ENCODE measurements around the gene THAP10.

The THAP10 gene

DNA sequence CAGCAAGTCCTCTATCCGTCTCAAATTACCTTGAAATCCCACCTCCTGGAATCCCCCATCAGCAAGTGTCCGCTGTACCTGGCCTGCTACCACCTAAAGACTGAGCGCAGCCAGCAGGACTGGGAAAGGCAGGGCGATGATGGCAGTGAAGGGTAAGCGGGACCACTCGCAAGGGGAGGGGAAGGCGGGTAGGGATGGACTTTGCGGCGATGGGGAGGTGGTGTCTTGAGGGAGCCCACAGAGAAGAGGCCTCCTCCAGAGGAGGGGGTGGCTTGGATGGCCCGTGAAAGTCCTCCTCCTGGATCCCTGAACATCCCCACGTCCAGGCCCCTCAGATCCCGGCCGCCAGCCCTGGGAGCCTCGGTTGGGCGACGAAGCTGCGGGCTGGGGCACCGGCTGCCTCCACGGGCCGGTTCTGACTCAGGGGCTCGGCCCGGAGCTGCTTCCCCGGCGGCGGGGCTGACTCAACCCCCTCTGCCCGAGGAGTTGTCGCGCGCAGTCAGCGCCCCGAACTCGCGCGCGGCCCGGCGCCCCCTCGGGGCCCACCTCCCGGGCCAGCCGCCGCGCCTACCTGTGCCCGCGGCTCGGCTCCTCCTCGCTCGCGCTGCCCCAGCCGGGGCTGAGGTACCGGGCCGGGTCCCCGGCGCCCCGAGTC is 38.8 kb downstream of the THAP10 start:
- peak; percentile 30 to 32 for ATAC-seq

DNA sequence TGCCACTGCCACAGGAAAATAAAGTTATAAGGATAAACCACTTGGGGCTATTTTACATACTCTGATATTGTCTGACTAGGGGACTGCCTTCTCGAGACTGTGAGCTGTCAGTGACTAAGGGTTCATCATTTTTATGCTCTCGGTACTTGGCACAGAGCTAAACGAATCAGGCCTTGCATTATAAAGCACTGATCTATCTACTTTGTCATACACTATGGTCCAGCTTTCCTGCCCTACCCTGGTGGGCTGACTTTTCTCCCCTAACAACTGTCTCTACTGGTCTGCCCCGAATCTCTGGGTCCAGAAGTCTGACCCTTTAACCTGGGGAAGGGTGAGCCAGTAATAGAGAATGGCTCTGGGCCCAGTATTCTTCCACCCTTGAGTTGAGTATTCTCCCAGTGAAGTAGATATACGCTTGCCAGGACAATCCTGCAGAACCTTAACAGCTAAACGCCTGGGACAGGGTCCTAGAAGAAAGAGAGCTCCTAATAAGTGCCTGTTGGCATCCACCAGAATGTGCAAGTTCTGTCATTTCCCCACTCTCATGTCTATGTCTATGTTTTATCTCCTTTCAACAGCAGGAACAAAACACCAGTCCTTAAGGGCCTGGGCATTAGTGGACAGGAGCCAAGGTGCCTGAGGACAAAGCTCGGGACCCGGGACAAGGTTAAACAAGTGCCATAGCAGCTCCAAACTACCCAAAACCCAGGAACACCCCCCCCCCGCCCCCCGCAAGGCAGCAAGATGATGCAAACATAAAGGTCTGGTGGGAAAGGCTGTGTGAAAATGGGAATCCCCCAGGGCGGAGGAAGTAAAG is 39.5 kb downstream of the THAP10 start:
- ATAC-seq, result no peak

DNA sequence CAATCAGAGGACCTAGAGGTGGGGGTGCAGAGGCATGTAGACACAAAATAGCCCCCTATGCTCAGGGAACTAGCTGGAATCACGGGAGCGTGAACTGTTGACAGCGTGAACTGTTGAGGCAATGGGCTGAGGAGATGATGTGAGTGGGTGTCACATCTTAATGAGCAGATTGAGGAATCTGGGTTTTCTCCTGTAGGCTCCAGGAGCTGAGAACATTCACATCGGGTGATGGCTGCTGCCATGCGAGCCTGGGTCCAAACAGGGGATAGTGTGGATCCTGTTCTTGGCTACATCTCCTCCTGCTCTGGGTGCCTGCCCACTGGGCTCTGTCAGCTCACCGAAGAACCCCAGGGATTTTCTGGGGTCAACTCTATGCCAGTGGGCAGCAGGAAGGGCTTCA is 40.3 kb downstream of the THAP10 start:
- ATAC-seq, result no peak

DNA sequence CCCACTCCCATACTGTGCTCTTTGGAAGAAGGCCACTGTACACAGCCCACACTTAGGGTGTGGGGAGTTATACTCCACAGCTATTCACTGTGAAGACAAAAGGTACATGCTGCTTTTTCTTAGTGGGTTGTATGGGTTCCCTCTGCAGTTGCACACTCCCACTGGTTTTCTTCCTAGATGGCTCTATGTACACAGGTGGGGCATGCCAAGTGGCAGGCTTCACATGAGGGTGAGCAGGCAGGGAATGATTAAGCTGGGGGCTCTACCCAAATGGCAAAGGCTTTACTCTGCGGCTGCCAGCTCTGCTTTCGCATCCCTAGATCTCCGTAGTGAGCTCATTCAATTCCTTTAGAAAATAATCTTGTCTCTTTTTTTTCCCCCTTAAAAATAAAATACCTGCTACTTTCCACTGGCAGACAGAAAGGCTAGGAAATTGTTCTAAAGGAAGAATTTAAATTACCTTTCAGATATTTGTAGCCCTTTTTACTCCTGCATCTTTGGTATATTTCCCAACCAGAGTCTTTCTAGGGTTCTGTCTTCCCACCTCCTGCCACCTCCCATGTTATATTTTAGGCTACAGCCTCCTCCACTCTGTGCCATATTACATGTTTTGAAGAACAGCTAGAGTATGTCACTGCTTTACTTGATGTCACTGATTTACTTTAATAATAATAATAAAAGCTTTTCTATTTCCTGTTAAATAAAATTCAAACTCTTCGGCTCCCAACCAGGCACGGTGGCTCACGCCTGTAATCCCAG is 46.5 kb downstream of the THAP10 start:
- no peak for ATAC-seq

DNA sequence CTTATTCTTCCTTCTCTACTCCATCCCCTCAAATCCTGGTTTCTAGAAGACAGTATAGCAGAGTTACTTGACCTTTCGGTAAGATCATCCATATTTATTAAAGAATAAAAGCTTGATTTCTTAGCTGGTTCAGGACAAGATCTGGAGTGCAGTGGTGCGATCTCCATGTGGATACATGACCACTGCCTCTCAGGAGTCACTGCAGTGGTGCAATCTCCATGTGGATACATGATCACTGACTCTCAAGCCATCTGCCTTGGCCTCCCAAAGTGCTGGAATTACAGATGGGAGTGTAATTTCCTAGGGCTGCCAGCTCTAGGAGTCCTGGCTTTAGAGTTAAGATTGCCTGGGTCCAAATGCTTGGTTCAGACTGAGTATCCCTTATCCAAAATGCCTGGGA is 54.8 kb downstream of the THAP10 start:
- no peak for ATAC-seq

DNA sequence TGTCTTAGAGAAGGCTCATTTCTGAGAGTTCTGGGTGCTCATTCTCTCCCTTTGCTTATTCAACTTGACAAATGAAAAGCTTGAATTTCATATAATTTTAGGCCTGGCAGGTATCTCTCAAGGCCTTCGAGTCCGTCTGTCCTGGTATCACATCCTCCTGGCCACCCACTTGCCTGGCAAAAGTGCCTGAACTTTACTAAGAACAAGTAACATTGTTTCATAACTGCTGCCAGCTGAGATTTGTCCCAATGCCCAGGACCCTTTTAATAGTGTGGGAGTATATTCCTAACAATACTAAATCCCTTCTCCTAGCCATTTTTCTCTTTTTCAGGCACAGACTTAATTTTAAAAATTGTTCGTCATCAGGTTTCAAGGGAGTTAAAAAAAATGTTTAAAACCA is 56.4 kb downstream of the THAP10 start:
- no peak for ATAC-seq

DNA sequence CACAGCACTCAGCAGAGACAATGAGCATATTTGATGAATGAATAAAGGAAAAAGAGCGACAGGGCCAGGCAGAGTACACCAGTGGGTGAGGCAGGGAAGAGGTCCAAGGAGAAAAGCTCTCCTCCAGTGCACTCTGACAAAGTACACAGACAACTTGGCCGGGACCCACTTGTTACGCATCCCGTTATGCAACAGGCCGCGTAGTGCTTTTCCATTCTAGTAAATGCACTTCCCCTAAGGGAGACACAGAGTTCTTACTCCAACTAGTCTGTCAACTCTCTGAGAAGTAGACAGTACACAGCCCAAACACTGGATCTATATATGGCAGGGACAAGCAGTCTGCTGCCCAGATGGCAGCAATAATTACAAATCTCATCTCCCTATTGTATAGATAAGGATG is 56.8 kb downstream of the THAP10 start:
- ATAC-seq, result no peak

DNA sequence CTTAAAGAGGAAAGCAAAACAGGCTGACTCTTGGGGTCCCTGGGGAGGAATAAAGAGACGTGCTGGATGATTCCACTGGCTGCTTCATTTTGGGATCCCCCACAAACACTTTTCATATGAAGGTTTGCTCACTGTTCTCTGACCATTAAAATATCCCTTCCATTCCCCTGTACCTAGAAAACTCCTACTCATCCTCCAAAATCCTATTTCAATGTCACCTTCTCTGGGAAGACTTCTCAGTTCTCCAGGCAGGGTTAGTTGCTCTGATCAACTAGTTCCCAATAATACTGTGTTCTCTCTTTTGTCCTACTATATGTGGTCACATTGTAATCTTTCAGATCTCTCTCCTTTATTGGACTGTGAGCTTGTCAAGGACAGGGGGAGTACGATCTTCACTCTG is 57.2 kb downstream of the THAP10 start:
- ATAC-seq, result no peak

DNA sequence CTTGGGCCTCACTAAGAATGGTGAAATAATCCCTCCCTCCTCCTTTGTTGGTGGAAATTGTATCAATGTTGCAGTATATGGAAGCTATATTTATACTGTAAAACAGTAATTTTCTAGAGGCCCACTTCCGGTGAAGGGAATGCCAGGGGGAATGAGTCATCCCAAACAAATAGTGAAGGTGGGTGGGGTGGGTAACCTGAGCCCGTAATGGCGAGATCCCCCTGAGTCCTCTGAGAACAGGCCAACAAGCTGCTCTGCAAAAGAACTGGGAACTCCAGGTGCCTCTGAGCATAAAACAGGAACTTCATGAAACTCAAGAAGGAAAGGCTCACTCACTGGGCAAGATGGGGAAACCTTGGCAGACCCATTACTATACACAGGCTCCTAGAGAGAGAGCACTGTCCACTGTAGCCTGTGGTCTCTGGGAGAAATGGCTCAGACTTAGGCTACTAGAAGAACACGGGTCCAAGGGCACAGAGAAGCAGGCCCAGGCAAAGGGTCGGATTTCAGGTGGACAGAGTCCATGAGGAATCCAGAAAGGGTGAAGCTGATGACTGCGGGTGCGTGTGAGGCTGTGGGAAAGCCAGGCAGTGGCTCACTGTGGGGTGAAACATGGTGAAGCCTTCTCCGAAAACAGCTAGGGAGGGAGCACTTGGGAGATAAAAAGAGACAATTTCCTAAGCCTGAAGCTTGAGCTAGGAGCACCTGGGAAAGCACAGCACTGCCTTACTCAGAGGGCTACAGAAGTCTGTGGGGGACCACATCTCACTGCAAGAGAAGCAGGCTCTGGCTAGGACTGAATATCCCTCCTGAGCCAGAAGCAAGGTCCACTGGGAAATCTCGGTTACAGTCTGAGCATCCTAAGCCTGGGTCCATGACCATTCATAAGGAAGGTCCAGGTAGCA is 58.1 kb downstream of the THAP10 start:
- ATAC-seq, result no peak

DNA sequence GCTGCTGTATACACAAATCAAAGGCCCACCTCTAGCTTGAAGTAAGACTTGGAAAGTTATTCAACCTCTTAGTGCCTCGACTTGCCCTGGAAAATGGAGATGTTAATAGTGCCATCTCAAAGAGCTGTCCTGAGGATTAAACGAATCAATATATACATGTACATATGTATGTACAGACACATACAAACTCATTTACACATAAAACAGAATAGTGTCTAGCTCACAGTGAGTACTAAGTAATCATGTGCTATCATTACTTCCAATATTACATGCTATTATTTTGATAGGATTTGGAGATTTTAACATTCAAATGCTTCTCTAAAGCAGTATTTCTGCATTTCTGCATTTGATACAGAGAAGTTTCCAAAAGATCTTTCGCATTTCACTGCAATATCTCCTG is 58.8 kb downstream of the THAP10 start:
- ATAC-seq, result no peak

DNA sequence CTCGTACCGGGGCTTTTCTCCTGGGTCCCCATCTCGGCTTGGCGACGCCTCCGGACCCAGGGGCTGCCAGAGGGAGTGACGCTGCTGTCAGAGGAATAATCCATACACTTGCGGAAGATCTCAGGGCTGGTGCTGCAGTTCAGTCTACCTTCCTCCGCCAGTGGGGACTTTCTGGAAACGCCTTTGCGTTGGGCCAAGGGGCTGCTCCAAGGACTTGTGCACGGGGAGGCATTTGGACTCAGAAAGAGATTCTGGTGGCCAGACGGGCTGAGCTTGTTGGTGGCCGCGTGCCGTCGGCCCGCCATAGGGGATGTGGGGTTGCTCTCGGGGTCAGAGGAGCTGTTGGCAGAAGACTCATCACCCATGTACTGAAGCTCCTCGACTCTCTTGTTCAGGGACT is 60.1 kb downstream of the THAP10 start:
- no peak for ATAC-seq

Measured in activated CD4-positive, CD25-positive, alpha-beta regulatory T cell treated with anti-CD3 and anti-CD28 coated beads, Interleukin-2, amount 50 U/mL, for 24 hours (primary cell).